ENCODE data around the gene STARD7. TPM values are rescaled to one million over a fixed set of nuclear protein-coding genes. Genes with fewer than 3 reads are reported as not detected.
A peak's percentile ranks its signal among the peaks of the same experiment; 100 is the strongest.

STARD7 gene
- polyA plus RNA-seq, 1 donor from 2014 or later, result 193 TPM

DNA sequence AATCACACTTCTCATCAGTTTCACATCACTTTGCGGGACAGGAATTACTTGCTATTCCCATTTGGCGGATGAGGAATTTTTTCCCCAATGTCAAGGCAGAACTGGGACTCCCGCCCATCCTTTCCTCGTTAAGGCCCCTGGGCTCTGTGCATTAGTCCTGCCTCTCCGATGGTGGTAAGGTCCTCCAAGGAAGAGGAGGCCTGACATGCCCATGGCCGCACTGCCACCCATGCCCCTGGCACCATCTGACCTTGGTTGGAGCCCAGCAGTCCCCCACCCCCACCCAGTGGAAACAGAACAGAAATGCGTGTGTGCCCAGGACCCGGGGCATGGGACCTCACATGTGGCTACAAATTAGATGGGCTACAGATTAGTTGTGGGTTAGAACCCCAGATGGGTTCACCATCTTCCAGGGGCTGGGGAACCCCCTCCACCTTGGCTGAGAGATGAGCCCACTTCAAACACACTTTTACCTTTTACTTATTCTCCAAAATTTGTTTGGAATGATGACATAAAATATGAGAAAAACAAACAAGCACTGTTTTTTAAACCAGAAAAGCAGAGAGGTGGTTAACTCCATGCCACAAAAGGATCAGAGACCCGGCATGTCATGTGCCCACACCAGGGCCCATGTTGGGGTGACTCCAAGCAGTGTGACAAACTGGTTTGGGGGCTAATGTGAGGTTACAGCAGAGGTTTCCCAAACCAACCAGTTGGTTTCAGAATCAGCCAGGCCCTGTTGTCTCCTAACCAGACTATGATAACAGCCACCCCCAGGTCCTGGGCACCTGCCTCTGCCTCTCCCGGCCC, 52.4 kb downstream of the STARD7 start:
- Mint-ChIP-seq H3K36me3 (no peaks in the 10 kb centered on the region), H3K9me3 (no peaks in the 10 kb centered on the region), H3K4me1 (peaks cover 30 to 42% (median 36%) of the 10 kb centered on the region in 3 donors)

GRCh38 chr2:96154506-96155380, 53.9 kb downstream of the STARD7 start:
- H3K27me3 Mint-ChIP-seq, result no peaks in the 10 kb centered on the region
- H3K4me1 Mint-ChIP-seq, result peaks cover 27 to 39% (median 27%) of the 10 kb centered on the region in 3 donors
- no peaks in the 10 kb centered on the region for H3K36me3 Mint-ChIP-seq

More for the DNA sequence above, 52.4 kb downstream of the STARD7 start:
- H3K27ac Mint-ChIP-seq, result peak overlapping the region in 2 of 3 donors; percentile 39 to 75
- H3K27me3 Mint-ChIP-seq, result no peaks in the 10 kb centered on the region
- peak overlapping the region in 3 of 4 donors; percentile 40 to 90 (median 79) for H3K4me3 Mint-ChIP-seq

DNA sequence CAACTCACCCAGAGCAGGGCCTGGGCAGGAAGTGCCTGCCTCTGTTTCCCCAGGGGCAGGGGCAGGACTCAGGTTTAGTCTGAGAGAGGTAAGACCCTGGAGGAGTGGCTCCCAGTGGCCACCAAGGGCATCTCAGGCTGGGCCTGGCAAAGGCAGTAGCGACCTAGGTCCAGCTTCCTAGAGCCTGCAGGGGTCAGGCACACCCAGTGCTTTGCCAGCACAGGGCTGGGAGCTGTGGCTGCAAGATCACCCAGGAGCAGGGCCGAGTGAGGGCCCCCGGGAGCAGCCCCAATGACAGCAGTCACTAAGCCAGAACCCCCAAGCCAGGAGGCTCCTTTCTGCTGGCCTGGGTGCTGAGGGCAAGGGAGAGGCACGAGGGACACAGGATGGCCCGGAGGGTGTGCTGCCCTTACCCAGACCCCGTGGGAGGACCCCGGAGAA, 54.6 kb downstream of the STARD7 start:
- Mint-ChIP-seq H3K36me3 (no peaks in the 10 kb centered on the region), H3K4me1 (peaks cover 20 to 34% (median 24%) of the 10 kb centered on the region in 3 donors), H3K27ac (no peak overlapping the region), H3K9me3 (no peaks in the 10 kb centered on the region), H3K4me3 (peak overlapping the region in 1 of 4 donors; percentile 6), H3K27me3 (no peaks in the 10 kb centered on the region)

More at GRCh38 chr2:96154506-96155380, 53.9 kb downstream of the STARD7 start:
- Mint-ChIP-seq H3K9me3 (no peaks in the 10 kb centered on the region), H3K4me3 (no peak overlapping the region), H3K27ac (no peak overlapping the region)

DNA sequence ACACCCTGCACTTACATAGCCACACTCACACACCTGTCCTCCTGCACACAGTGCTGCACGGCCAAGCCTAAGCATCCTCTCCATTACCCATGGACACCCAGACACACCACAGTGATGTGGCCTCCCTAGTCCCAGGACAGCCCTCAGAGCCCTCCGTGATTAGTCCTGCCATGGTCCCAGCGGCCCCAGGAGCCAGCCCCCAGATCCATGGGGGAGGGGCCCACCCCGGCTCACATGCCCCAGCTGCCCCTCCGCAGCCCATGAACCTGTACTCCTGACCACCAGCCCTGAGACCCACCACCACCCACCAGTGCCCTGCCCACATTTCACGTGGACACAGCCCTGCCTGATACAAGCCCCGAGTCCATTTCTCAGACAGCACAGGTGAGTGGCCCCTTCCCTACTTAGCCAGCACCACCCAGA, 55.3 kb downstream of the STARD7 start:
- Mint-ChIP-seq H3K4me1 (peaks cover 19 to 37% (median 27%) of the 10 kb centered on the region in 3 donors), H3K4me3 (peak overlapping the region in 1 of 4 donors; percentile 6), H3K9me3 (no peaks in the 10 kb centered on the region)

GRCh38 chr2:96152304-96153161, 56.1 kb downstream of the STARD7 start:
- Mint-ChIP-seq H3K27ac (peak overlapping the region; percentile 40 to 97 (median 89)), H3K9me3 (no peaks in the 10 kb centered on the region), H3K4me3 (peak overlapping the region in 1 of 4 donors; percentile 45), H3K4me1 (peaks cover 18 to 34% (median 24%) of the 10 kb centered on the region in 3 donors), H3K27me3 (no peaks in the 10 kb centered on the region), H3K36me3 (no peaks in the 10 kb centered on the region)

More for the DNA sequence above, 55.3 kb downstream of the STARD7 start:
- H3K27ac Mint-ChIP-seq, result peak overlapping the region in 1 of 3 donors; percentile 46
- H3K36me3 Mint-ChIP-seq, result no peaks in the 10 kb centered on the region
- no peaks in the 10 kb centered on the region for H3K27me3 Mint-ChIP-seq

GRCh38 chr2:96151595-96152303, 56.9 kb downstream of the STARD7 start:
- H3K4me1 Mint-ChIP-seq, result peaks cover 13 to 34% (median 24%) of the 10 kb centered on the region in 3 donors
- H3K27ac Mint-ChIP-seq, result peak overlapping the region; percentile 40 to 97 (median 89)
- peak overlapping the region in 1 of 4 donors; percentile 45 for H3K4me3 Mint-ChIP-seq
- no peaks in the 10 kb centered on the region for H3K36me3 Mint-ChIP-seq
- no peaks in the 10 kb centered on the region for H3K27me3 Mint-ChIP-seq
- H3K9me3 Mint-ChIP-seq, result no peaks in the 10 kb centered on the region

- Mint-ChIP-seq H3K4me1 (peaks cover 16 to 32% (median 28%) of the 10 kb centered on the region in 3 donors), H3K27me3 (no peaks in the 10 kb centered on the region), H3K36me3 (no peaks in the 10 kb centered on the region), H3K4me3 (peak overlapping the region in 2 of 4 donors; percentile 60), H3K9me3 (no peaks in the 10 kb centered on the region), H3K27ac (peak overlapping the region in 2 of 3 donors; percentile 97 to 99)
Measured at GRCh38 chr2:96150791-96151594, 57.6 kb downstream of the STARD7 start.

- Mint-ChIP-seq H3K36me3 (no peaks in the 10 kb centered on the region), H3K27me3 (no peaks in the 10 kb centered on the region), H3K4me3 (peak overlapping the region in 1 of 4 donors; percentile 60), H3K27ac (peak overlapping the region in 2 of 3 donors; percentile 97 to 99), H3K9me3 (no peaks in the 10 kb centered on the region), H3K4me1 (peaks cover 16 to 32% (median 26%) of the 10 kb centered on the region in 3 donors)
Measured at GRCh38 chr2:96150007-96150640, 58.5 kb downstream of the STARD7 start.

DNA sequence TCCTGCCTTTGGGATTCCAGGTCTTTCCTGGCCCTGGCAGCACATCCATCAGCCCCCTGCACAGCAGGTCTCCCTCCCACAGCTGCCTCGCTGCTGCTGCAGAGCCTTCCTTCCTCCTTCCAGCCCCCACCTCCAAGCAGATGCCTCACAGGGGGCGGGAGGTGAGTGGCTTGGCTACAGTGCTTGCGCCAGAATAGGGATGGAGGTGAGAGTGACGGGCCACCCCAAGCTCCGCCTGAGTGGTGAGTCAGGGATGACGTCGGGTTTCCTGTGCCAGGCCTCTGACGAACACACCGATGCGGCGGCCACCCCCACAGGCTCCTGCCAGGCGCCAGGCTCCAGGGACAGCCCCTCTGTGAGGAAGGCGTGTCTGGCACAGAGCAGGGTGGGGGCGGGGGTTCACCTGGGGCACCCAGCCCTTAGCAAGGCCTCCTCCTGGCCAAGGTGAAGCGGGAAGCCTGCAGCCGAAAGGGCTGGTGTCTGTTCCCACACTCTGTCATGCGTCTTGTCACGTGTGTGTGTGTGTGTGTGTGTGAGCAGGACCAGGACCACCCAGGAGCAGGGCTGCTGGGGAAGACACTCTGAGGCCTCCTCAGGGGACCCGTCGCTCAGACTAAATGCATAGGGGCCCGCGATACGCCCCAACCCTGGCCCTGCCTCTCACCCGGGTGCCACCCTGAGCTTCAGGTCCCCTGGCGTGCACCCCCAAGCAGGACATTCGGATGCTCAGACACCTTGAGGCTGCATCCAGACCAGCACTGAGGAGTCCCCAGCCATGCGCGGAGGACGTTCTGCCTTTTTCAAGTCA, 60.0 kb downstream of the STARD7 start:
- Mint-ChIP-seq H3K36me3 (no peaks in the 10 kb centered on the region), H3K27ac (peak overlapping the region; percentile 97 to 99 (median 99)), H3K4me3 (peak overlapping the region; percentile 61 to 77 (median 67)), H3K9me3 (no peaks in the 10 kb centered on the region), H3K27me3 (no peaks in the 10 kb centered on the region), H3K4me1 (peaks cover 21 to 37% (median 35%) of the 10 kb centered on the region in 3 donors)

GRCh38 chr2:96147593-96148201, 60.9 kb downstream of the STARD7 start:
- peak overlapping the region; percentile 97 to 99 (median 99) for H3K27ac Mint-ChIP-seq
- H3K4me3 Mint-ChIP-seq, result peak overlapping the region; percentile 62 to 91 (median 77)
- peaks cover 26 to 46% (median 40%) of the 10 kb centered on the region in 3 donors for H3K4me1 Mint-ChIP-seq
- no peaks in the 10 kb centered on the region for H3K36me3 Mint-ChIP-seq
- no peaks in the 10 kb centered on the region for H3K9me3 Mint-ChIP-seq
- no peaks in the 10 kb centered on the region for H3K27me3 Mint-ChIP-seq

DNA sequence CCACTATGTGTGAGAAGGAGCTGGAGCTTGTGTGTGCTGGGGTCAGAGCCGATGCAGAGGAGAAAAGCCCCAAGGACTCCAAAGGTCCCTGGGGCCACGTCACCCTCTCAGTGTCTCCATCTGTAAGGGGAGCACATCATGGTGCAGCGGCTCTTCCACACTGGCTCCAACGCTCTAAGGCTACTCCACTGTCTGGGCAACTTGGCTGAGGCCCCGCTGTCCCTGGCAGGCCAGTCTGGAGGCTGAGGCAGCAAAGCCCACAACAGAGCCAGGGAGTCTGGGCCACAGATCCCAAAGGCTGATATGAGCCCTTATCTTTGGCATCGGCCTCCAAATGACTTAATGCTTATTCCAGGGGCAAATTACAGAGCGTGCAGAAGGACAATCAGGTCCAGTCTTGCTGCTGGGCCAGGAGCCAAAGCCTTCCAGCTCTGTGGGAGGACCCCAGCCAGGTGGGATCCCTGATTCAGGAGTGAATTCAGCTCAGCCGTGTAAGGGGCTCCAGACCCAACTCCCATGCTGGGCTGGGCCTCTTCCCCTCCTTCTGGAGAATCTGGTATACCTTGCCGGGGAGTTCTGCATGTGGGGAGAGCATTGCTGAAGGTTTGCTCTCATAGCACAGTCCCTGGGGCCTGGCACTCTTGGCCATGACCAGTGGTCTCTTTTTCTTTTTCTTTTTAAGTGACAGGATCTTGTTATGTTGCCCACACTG, 61.6 kb downstream of the STARD7 start:
- Mint-ChIP-seq H3K27me3 (no peaks in the 10 kb centered on the region), H3K36me3 (no peaks in the 10 kb centered on the region), H3K27ac (peak overlapping the region; percentile 97 to 99 (median 99)), H3K9me3 (no peaks in the 10 kb centered on the region), H3K4me3 (peak overlapping the region; percentile 77 to 92 (median 86)), H3K4me1 (peaks cover 32 to 50% (median 45%) of the 10 kb centered on the region in 3 donors)

Data from IgD-negative memory B cell (primary cell).